Gastroesophageal sphincter (tissue), 3 donors: ENCODE measurements around the gene OR4E2.

ENCODE experiments used
- EP300 ChIP-seq: sonication (generic); formaldehyde crosslinking; IDR thresholded peaks from one replicate; pipeline ENCODE4 v1.6.1; 2017; ENCODE audit warnings: antibody characterized with exemption, mild to moderate bottlenecking
- POLR2A ChIP-seq, 2 donors: fragments of 450-650 bp; IDR thresholded peaks; one replicate each; pipeline ENCODE4 v1.6.1; 2017; ENCODE audit warnings: antibody characterized with exemption in 2 of 2, mild to moderate bottlenecking in 2 of 2, moderate library complexity in 1 of 2
- POLR2AphosphoS5 ChIP-seq: sonication (generic); formaldehyde crosslinking; IDR thresholded peaks from one replicate; pipeline ENCODE4 v1.6.1; 2017; ENCODE audit warnings: antibody characterized with exemption
- TF ChIP-seq, protein P1 (sequence below), 4 experiments: fragments of 200-600 bp in 2 of 4; fragments of 450-650 bp in 2 of 4; sonication (generic) in 1 of 4; IDR thresholded peaks; one replicate each; pipeline ENCODE4 v1.5.1; 2017 to 2019; ENCODE audit warnings: antibody characterized with exemption in 4 of 4, mild to moderate bottlenecking in 2 of 4, moderate library complexity in 2 of 4

DNA sequence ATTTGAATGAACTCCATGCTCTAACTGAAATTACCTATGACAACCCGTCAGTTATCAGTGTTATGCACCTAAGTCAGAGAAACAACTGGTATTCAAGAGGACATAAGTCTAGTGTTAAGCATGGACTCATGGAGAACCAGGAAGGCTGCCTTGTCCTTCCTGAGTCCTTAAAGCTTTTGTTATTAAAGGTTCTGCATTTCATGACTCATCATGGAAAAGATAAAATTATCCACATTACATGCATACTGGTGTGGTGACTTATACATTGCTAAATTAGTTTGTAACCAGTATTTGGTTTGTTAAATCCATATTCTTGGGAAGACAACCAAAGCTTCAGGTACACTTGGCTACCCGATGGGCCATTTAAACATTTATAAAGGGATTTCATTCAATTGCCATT, 26.4 kb downstream of the OR4E2 start:
- TF ChIP-seq, protein P1, sequence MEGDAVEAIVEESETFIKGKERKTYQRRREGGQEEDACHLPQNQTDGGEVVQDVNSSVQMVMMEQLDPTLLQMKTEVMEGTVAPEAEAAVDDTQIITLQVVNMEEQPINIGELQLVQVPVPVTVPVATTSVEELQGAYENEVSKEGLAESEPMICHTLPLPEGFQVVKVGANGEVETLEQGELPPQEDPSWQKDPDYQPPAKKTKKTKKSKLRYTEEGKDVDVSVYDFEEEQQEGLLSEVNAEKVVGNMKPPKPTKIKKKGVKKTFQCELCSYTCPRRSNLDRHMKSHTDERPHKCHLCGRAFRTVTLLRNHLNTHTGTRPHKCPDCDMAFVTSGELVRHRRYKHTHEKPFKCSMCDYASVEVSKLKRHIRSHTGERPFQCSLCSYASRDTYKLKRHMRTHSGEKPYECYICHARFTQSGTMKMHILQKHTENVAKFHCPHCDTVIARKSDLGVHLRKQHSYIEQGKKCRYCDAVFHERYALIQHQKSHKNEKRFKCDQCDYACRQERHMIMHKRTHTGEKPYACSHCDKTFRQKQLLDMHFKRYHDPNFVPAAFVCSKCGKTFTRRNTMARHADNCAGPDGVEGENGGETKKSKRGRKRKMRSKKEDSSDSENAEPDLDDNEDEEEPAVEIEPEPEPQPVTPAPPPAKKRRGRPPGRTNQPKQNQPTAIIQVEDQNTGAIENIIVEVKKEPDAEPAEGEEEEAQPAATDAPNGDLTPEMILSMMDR (IDR thresholded peaks at IDR 0.05) = no peak
- no peak for TF ChIP-seq POLR2AphosphoS5
- no peak for TF ChIP-seq POLR2A (IDR thresholded peaks at IDR 0.05)
- TF ChIP-seq EP300 = no peak
